DMS153 (cell line): ENCODE data around the gene MRPL55.

Experiments used
- DNase-seq: peaks from one replicate; lab custom pipeline; 2025; lab: John Stamatoyannopoulos, UW

The MRPL55 gene

GRCh38 chr1:228109073-228109961 lies at the start of gene MRPL55:
TSS of gene MRPL55 (minus strand) at chr1:228109299. CDS start at chr1:228108260, 1,039 bp downstream.
- DNase-seq = peak; percentile 95

GRCh38 chr1:228158151-228159007 lies 49.3 kb upstream of the MRPL55 start:
- no peak for DNase-seq

DNA sequence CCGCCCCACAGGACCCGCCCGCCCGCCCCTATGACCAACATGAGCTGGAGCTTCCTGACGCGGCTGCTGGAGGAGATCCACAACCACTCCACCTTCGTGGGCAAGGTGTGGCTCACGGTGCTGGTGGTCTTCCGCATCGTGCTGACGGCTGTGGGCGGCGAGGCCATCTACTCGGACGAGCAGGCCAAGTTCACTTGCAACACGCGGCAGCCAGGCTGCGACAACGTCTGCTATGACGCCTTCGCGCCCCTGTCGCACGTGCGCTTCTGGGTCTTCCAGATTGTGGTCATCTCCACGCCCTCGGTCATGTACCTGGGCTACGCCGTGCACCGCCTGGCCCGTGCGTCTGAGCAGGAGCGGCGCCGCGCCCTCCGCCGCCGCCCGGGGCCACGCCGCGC lies 48.6 kb upstream of the MRPL55 start:
- no peak for DNase-seq

GRCh38 chr1:228156941-228157728 lies 48.0 kb upstream of the MRPL55 start:
- no peak for DNase-seq

DNA sequence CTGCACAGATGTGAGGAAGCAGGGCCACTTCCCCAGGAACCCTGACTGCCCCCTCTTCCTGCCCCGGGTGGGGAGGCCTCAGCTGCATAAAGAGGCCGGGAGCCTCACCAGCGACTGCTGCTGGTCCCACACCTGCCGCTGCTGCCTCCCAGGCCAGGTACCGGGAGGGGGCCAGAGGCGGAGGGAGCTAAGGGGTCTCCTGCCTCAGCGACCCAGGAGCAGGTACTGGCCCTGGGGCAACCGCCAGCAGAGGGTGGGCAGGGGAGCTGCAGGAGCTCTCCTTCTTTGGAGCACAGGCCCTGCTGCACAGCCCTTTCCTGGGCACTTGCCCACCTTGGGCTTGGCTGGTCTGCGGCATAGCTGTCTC lies 47.4 kb upstream of the MRPL55 start:
- no peak for DNase-seq

- no peak for DNase-seq
These were observed 46.8 kb upstream of the MRPL55 start for GRCh38 chr1:228155596-228156514.

DNA sequence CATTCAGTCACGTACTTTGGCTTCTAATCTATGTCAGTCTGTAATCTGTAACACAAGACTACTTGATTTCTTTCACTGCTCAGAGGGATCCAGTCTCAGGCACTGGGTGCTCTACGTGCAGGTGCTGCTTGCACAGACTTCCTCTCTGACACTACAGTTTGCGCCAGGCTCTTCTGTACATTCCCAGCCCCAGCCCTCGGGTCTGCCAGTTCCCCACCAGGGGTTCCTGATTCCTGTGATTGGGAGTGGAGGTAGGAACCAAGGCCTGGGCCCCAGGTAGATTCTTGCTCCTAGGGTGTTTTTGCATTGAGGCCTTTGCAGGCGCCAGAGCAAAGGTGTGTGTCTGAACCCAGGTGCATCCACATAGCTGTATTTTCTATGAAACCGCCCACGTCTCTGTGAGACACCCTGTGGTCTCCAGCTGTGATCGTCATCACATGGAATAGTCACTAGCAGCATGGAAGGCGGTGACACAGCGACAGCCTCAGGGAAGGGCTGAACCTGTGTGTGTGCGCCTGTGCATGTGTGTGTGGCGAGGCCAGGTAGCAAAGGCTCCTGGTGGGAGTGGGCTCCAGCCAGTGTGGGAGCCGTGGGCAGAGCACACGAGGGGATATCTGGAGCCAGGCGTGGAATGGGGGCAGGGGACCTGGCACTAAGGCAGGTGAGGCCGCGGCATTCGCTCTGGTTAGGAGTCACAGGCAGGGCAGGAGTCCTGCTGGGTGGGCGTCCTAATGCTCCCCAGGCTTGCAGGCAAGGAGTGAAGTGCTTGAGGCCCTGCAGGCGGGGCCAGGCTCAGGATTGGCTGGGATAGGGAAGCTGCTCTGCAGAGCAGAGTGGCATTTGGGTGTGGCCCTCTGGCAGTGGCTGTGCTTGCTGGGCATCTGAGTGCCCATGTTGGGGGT lies 45.8 kb upstream of the MRPL55 start:
- no peak for DNase-seq

- DNase-seq = no peak
These were observed 45.0 kb upstream of the MRPL55 start for GRCh38 chr1:228154021-228154669.

DNA sequence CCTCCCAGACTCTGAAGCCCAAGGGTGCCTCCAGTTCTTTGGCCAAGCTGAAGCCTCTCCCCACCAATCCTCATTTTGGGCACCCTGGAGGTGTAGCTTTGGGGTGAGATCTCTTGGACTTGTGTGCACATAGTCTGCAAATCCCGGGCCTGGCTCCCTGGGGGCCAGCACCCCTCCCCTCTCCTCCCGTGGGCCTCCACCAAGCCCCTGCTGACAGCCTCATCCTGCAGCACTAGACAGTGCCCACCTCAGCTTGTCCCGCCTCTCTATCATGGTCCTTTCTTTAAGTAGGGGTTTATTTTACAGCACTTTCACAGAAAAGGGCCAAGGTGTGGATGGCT lies 43.8 kb upstream of the MRPL55 start:
- DNase-seq = no peak

DNA sequence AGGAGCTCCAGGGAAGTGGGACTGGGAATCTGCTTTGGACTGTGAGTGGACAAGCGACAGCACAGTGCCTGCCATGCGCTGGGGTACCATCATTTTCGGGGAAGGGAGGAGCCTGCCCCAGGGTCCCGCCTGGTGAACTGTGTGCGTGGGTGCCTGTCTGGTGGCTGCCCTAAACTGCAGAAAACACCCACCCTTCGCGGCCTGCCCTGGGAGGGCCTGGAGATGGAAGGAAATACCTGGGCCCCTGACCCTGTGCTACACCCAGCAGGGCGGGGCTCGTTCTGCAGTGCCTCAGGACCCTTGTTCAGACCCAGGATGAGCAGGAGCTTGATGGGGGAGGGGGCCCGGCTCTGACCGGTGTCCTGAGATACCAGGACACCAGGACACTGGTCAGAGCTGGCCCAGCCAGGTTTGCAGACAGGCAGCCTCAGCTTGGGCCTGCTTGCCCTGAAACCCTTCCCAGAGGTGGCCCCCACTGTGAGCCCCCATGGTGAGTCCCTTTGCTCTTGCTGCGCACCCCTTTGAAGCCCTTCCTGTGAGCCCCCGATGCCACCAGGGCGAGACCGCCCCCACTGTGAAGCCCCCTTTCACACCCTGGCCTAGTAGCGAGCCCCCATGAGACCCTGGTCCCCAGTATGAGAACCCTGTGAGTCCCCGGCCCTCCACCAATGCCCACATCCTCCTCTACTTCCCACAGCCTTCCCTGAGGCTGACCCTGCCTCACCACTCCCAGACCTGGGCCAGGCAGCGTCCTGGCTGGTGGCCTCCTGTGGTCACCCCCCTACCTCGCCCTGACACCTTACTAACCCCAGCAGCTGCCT lies 43.2 kb upstream of the MRPL55 start:
- DNase-seq = no peak

DNA sequence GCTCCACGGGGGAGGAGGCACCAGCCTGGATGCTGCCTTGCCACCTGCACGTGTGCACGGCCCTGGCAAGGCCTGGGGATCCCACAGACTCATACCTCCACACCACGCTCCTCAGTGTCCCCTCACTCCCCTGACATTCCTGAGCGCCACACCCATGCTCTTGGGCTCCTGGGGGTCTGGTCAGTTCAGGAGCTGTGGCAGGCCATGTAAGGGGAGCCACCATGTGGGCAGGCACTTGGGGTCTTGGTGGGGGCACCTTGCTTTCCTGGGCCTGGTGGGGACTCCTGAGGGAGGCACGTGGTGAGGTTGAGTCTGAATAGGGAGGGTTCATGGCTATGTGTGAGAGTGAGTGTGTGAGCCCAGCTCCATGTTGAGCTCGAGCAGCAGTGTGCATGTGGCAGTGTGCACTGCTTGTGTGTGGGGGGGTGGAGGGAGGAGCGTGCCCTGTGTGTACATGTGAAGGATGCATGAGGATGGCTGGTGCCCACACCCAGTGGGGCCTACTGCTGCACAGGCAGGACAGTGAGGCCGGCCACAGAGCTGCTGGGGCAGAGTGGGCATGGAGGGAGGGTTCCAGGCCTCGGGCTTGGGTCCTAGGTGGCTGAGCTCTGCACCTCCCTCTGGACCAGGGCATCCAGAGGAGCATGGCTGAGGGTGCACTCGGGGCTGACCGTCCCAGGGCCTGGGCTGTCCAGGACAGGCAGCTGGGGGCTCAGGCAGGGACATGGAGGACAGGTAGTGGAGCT lies 42.3 kb upstream of the MRPL55 start:
- DNase-seq = no peak

GRCh38 chr1:228150461-228151179 lies 41.5 kb upstream of the MRPL55 start:
- DNase-seq = no peak

DNA sequence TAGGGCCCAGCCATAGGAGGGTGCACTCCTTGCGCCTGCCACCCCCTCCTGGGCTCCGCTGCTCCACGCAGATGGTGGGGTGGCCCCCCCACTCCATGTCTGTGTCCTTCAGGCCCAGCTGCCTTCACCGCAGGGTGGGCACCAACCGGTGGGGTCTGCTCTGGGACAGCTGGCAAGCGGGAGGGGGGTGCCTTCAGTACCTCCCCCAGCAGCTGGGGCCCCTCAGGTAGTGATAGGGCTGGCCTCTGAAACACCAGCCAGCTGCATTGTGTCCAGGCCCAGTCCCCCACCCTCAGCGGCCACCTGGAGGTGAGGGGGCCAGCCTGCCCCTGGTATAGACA lies 41.0 kb upstream of the MRPL55 start:
- DNase-seq = no peak

- DNase-seq = no peak
These were observed 40.5 kb upstream of the MRPL55 start, which contains the start of gene GJC2 for GRCh38 chr1:228149406-228150119. TSS of gene GJC2 (plus strand) at chr1:228149930. CDS start at chr1:228157759, 7,829 bp downstream.

- DNase-seq = no peak
These were observed 39.9 kb upstream of the MRPL55 start for GRCh38 chr1:228148935-228149405.

DNA sequence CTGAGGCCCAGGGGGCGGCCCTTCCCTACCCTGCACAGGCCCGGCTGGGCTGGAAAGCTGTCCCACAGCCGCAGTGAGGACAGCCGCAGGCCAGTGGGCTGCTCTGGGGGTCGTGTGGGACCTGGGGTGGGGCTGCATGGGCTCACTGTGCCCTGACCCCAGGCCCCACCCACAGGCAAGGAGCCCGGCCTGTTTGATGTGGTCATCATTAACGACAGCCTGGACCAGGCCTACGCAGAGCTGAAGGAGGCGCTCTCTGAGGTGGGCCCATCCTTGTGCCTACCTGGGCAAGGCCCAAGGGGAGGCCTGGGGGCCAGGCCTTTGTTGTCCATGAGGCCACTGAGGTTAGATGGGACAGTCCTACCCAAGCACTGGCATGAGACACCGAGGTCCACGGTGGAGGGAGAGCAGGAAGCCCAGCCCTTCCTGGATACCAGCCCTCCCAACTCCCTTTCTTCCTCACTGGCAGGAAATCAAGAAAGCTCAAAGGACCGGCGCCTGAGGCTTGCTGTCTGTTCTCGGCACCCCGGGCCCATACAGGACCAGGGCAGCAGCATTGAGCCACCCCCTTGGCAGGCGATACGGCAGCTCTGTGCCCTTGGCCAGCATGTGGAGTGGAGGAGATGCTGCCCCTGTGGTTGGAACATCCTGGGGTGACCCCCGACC lies 39.2 kb upstream of the MRPL55 start:
- no peak for DNase-seq
